WERI-Rb-1 (cell line): ENCODE results near the gene HMGXB4.

Experiments
- DNase-seq: peaks from one replicate; pipeline ENCODE4 v3.0.0-alpha.2; 2020
- H3K27ac ChIP-seq: fragments of 250-450 bp; sonication (Bioruptor Pico); 2 replicates; pipeline ENCODE4 v1.5.1; 2020; ENCODE audit warnings: mild to moderate bottlenecking, moderate library complexity
- H3K27me3 ChIP-seq: fragments of 250-450 bp; sonication (Bioruptor Pico); 2 replicates; pipeline ENCODE4 v1.5.1; 2021; ENCODE audit warnings: mild to moderate bottlenecking, low read depth, moderate library complexity; ENCODE audit not compliant: insufficient read depth, severe bottlenecking
- H3K36me3 ChIP-seq: fragments of 250-450 bp; sonication (Bioruptor Pico); 2 replicates; pipeline ENCODE4 v1.5.1; 2020; ENCODE audit warnings: mild to moderate bottlenecking, moderate library complexity
- H3K4me3 ChIP-seq: 2 replicates; pipeline ENCODE4 v1.5.1; 2011; ENCODE audit warnings: low read depth, mild to moderate bottlenecking, control low read depth, low read length
- H3K9me3 ChIP-seq: fragments of 250-450 bp; sonication (Bioruptor Pico); 2 replicates; pipeline ENCODE4 v1.5.1; 2021; ENCODE audit warnings: mild to moderate bottlenecking, moderate library complexity; ENCODE audit not compliant: severe bottlenecking
- CTCF ChIP-seq: IDR thresholded peaks from 2 replicates; pipeline ENCODE4 v1.5.1; 2011; ENCODE audit warnings: low read depth, mild to moderate bottlenecking, control low read depth, inconsistent platforms, low read length

HMGXB4 gene

DNA sequence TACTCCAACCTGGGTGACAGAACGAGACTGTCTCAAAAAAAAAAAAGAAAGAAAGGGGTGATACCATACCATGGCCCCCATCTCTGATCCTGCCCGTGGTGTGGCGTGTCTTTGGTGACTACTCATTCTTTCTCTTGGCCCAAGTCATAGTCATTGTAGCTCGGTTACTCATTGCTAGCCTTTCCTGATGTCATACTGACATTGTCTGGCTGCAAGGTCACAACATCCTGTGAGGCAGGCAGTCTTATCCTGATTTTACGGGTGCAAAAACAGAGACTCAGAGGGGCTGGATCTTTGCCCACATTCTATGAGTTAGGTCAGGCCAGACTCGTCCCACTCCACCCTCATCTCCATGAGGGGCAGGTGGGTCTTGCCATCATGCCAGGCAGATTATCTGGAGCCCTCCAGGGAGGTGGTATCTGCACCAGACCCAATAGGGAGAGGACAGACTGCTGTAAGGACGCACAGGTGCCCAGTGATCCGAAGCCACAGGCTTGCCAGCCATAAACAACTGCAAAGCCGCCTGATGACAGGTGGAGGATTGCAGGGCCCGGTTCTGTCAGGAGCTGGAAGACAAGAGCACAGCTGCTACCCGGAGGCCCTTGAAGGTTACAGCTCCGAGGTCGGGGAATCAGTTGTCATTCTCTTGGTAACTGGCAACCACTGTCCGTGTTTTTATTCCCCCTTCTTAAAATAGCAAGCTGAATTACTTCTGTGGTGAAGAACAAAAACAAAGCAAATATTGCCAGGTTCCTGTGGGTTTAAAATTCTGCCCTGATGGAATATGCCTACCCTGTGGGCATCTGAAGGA, 56.2 kb downstream of the HMGXB4 start:
- Histone ChIP-seq H3K9me3 (no peaks in the 10 kb centered on the region), H3K36me3 (peaks cover 3% of the 10 kb centered on the region; the same call in 1 of the 2 replicates), H3K4me3 (no peak overlapping the region), H3K27me3 (no peaks in the 10 kb centered on the region), H3K27ac (peak overlapping the region; percentile 43)
- peak; percentile 81 for DNase-seq
- no peak for TF ChIP-seq CTCF

DNA sequence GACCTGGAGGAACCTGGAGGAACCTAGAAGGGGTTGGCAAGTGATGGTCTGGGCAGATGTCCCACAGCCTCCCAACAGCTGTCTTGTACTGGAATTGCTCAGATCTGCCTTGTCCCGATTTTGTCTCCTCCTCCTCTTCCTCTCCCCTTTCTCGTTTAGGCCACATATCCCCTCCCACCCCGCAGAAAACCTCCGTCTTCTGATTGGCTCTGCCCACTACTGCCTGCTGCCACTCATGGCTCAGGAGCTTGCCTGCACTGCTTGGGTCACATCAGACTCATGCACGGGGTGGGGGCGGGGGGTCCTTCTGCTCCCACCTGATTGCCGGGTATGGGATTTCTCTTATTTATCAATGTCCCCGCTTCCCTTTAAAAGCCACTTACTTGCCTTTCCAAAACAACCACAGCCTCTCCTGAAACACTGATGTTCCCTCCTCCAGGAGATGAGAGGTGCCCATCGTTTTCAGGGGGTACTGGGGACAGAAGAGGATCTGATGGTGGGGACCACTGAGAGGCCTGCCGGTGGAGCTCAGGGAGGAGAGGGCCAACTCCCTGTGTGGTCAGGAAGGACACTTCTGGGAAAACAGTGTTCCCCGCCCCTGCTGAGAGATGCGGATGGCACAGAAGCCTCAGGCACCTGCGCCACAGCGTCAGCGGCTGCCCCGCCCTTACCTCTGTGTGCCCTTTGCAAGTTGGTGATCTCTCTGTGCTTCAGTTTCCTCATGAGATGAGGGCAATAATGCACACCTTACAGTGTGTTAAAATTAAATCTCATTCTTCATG, 57.1 kb downstream of the HMGXB4 start:
- peak overlapping the region; percentile 29 for H3K27ac ChIP-seq

GRCh38 chr22:35315141-35315854, 58.0 kb downstream of the HMGXB4 start:
- Histone ChIP-seq H3K4me3 (no peak overlapping the region), H3K27ac (no peak overlapping the region), H3K9me3 (no peaks in the 10 kb centered on the region), H3K36me3 (peaks cover 3% of the 10 kb centered on the region; the same call in 1 of the 2 replicates), H3K27me3 (no peaks in the 10 kb centered on the region)
- no peak for TF ChIP-seq CTCF
- no peak for DNase-seq

More for the DNA sequence above, 57.1 kb downstream of the HMGXB4 start:
- Histone ChIP-seq H3K36me3 (peaks cover 3% of the 10 kb centered on the region; the same call in 1 of the 2 replicates), H3K27me3 (no peaks in the 10 kb centered on the region), H3K4me3 (no peak overlapping the region), H3K9me3 (no peaks in the 10 kb centered on the region)
- peak; percentile 20 for DNase-seq
- no peak for TF ChIP-seq CTCF

GRCh38 chr22:35315855-35316745, 58.8 kb downstream of the HMGXB4 start:
- Histone ChIP-seq H3K9me3 (no peaks in the 10 kb centered on the region), H3K36me3 (peaks cover 3% of the 10 kb centered on the region; the same call in 1 of the 2 replicates), H3K27ac (no peak overlapping the region), H3K4me3 (no peak overlapping the region), H3K27me3 (no peaks in the 10 kb centered on the region)
- TF ChIP-seq CTCF: no peak
- DNase-seq: no peak

DNA sequence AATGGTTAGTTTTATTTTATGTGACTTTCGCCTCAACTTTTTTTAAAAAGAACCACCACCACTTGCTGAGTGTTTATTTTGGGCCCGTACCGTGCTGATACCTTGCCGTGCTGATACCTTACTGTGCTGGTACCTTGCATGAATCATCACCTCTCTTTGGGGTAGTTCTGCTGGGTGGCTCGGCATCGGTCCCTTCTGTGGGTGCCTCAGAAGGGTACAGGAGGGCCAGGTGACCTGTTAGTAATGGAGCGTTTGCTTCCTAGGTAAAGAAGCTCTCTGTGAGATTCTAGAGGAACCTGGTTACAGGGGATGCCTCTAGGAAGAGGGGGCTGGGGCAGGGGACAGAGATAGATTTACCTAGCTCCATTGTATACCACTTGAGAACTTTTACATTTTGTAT, 59.5 kb downstream of the HMGXB4 start:
- no peak for DNase-seq
- Histone ChIP-seq H3K4me3 (no peak overlapping the region), H3K9me3 (no peaks in the 10 kb centered on the region), H3K36me3 (peaks cover 3% of the 10 kb centered on the region; the same call in 1 of the 2 replicates), H3K27me3 (no peaks in the 10 kb centered on the region), H3K27ac (no peak overlapping the region)
- TF ChIP-seq CTCF: no peak
